Endothelial cell of umbilical vein (primary cell): ENCODE data around the gene GRIK1. TPM values are rescaled to one million over a fixed set of nuclear protein-coding genes. Genes with fewer than 3 reads are reported as not detected.

Experiments used
- BruUV-seq: library from RNA; stranded (reverse); fragments of 400-500 nt; replicated peaks from 2 replicates; lab custom pipeline; 2021; lab: Mats Ljungman, UMichigan
- CTCF ChIA-PET: fragments of 300-600, 350-600 bp; sonication (Branson Sonifier 250); formaldehyde crosslinking; loops from one replicate; lab custom pipeline; 2021; ENCODE audit warnings: antibody characterized with exemption, inconsistent platforms; lab: Charles Lee
- POLR2A ChIA-PET: fragments of 300-600, 350-600 bp; sonication (Branson Sonifier 250); formaldehyde crosslinking; loops from one replicate; lab custom pipeline; 2021; ENCODE audit warnings: antibody characterized with exemption, inconsistent platforms; lab: Charles Lee
- DNase-seq: peaks from one replicate; pipeline ENCODE4 v3.0.0-alpha.2; 2011; ENCODE audit warnings: low read depth, low spot score
- FAIRE-seq: peaks from 2 replicates; lab custom pipeline; 2011; peaks lifted over from hg19 to GRCh38; lab: Jason Lieb, UNC
- H2AFZ ChIP-seq: 2 replicates; pipeline ENCODE4 v1.6.0; 2012; ENCODE audit warnings: low read depth, low read length, control low read depth, inconsistent platforms
- H3K27ac ChIP-seq: 2 replicates; pipeline ENCODE4 v1.5.1; 2011; ENCODE audit warnings: low read depth, mild to moderate bottlenecking, control low read depth, low read length, moderate library complexity; ENCODE audit not compliant: insufficient read depth
- H3K27me3 ChIP-seq, 2 experiments: 2 replicates each; pipeline versions ENCODE4 v1.6.0 to v1.6.1; 2011; ENCODE audit warnings: low read length in 2 of 2, mixed read lengths in 1 of 2; ENCODE audit not compliant: control insufficient read depth in 2 of 2, insufficient read depth in 2 of 2
- H3K36me3 ChIP-seq, 2 experiments: 2 replicates in 1 of 2; 3 replicates in 1 of 2; pipeline ENCODE4 v1.5.1; 2011; ENCODE audit warnings: low read length in 2 of 2, mild to moderate bottlenecking in 1 of 2, moderate library complexity in 1 of 2; ENCODE audit not compliant: control insufficient read depth in 2 of 2, insufficient read depth in 2 of 2; ENCODE audit errors: extremely low read depth in 1 of 2
- H3K4me1 ChIP-seq: 3 replicates; pipeline ENCODE4 v1.5.1; 2011; ENCODE audit warnings: mild to moderate bottlenecking, low read length; ENCODE audit not compliant: control insufficient read depth, insufficient read depth; ENCODE audit errors: extremely low read depth
- H3K4me2 ChIP-seq: 2 replicates; pipeline ENCODE4 v1.6.1; 2011; ENCODE audit warnings: low read length, control low read depth, mixed read lengths; ENCODE audit not compliant: insufficient read depth
- H3K4me3 ChIP-seq, 3 experiments: fragments of 200-600 bp in 1 of 3; sonication (generic), shearing (Covaris generic) in 1 of 3; replicated peaks in 1 of 3; 2 replicates each; pipeline ENCODE4 v1.5.1; 2011 to 2016; ENCODE audit warnings: control low read depth in 3 of 3, low read length in 3 of 3, mild to moderate bottlenecking in 2 of 3, inconsistent platforms in 1 of 3, low read depth in 1 of 3, moderate library complexity in 1 of 3; ENCODE audit not compliant: insufficient read depth in 1 of 3
- H3K79me2 ChIP-seq: 2 replicates; pipeline ENCODE4 v1.6.0; 2012; ENCODE audit warnings: low read length, inconsistent platforms; ENCODE audit not compliant: control insufficient read depth, insufficient read depth
- H3K9ac ChIP-seq: replicated peaks from 2 replicates; pipeline ENCODE3; 2011; ENCODE audit warnings: low read length, control low read depth; ENCODE audit not compliant: insufficient read depth; ENCODE audit errors: extremely low read depth
- H3K9me1 ChIP-seq: replicated peaks from 3 replicates; pipeline ENCODE4 v1.6.0; 2011; ENCODE audit warnings: mild to moderate bottlenecking, low read length; ENCODE audit not compliant: control insufficient read depth, insufficient read depth; ENCODE audit errors: extremely low read depth
- H3K9me3 ChIP-seq: replicated peaks from 2 replicates; pipeline ENCODE4 v1.5.1; 2012; ENCODE audit warnings: low read length, inconsistent platforms; ENCODE audit not compliant: control insufficient read depth, insufficient read depth
- H4K20me1 ChIP-seq: replicated peaks from 2 replicates; pipeline ENCODE3; 2011; ENCODE audit warnings: mild to moderate bottlenecking, low read length; ENCODE audit not compliant: control insufficient read depth, insufficient read depth; ENCODE audit errors: extremely low read depth
- EZH2 ChIP-seq: IDR thresholded peaks from 2 replicates; pipeline ENCODE4 v1.6.1; 2012; ENCODE audit warnings: borderline replicate concordance, low read depth, mild to moderate bottlenecking, moderate library complexity, low read length, inconsistent platforms; ENCODE audit not compliant: severe bottlenecking
- GATA2 ChIP-seq: IDR thresholded peaks from 2 replicates; pipeline ENCODE4 v1.7.0; 2011; ENCODE audit warnings: low read depth, mild to moderate bottlenecking, moderate library complexity, mixed read lengths, low read length; ENCODE audit not compliant: insufficient read length, insufficient read depth
- POLR2A ChIP-seq: IDR thresholded peaks from 2 replicates; pipeline ENCODE4 v1.6.1; 2012; ENCODE audit warnings: low read depth, mild to moderate bottlenecking, control low read depth, low read length
- POLR2AphosphoS5 ChIP-seq: IDR thresholded peaks from 2 replicates; pipeline ENCODE4 v1.6.1; 2012; ENCODE audit warnings: low read depth, mild to moderate bottlenecking, control low read depth, low read length, moderate library complexity; ENCODE audit not compliant: insufficient read depth
- dilution Hi-C: fragments of 300-500 bp; cut with MboI; formaldehyde crosslinking; loops from one replicate; pipeline ENCODE4 v1.15.0; 2019; ENCODE audit warnings: low sequenced_read_pairs; ENCODE audit not compliant: extremely low pct_ligation_motif_present
- intact Hi-C: fragments of 100-400 bp; cut with micrococcal nuclease; formaldehyde crosslinking; loops from one replicate; pipeline ENCODE4 v1.10.0; 2022
- polyA plus RNA-seq, 4 experiments: library from polyadenylated mRNA; depleted of rRNA in 3 of 4; stranded (reverse) in 3 of 4; unstranded in 1 of 4; fragments of >200 nt; gene quantifications; 2 replicates each; pipeline versions ENCODE4 v1.2.1 to v1.2.3, GENCODE V29; 2011 to 2012; ENCODE audit warnings: missing spikeins in 1 of 4
- total RNA-seq: library from RNA; stranded (reverse); gene quantifications from 2 replicates; pipeline ENCODE4 v1.2.3, GENCODE V29; 2021
- TF ChIP-seq, protein P1 (sequence below): IDR thresholded peaks from 2 replicates; pipeline ENCODE4 v1.6.1; 2011; ENCODE audit not compliant: insufficient read depth, insufficient read length
- TF ChIP-seq, protein P2 (sequence below), 2 donors: IDR thresholded peaks; 1 replicate in 1 of 2; 2 replicates in 1 of 2; pipeline ENCODE4 v1.5.1; 2011; ENCODE audit warnings: low read length in 2 of 2, mild to moderate bottlenecking in 2 of 2, moderate library complexity in 2 of 2, control low read depth in 1 of 2, inconsistent platforms in 1 of 2, low read depth in 1 of 2; ENCODE audit not compliant: insufficient read depth in 1 of 2; ENCODE audit errors: extremely low read depth in 1 of 2

The GRIK1 gene
- total and polyA plus RNA-seq, 2 donors (not counting 3 experiments of a cell fraction or from before 2014, with no cell fraction given) = not detected

DNA sequence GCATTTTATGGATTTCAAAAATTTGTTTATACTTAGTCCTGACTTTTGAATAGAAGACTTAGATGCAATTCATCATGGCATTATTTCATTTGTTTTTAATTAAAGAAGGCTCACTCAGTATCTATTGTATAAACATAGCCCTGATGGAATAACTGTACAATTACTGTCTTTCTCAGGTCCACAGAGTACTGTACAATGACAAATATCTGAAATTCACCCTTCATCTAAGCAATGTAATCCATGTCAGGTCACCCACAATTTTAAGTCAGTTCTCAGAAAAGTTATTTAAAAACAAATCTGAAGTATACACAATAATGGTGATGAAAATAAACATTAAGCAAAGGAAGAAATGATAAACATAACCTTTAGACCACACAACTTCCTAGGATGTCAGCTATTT is 311.9 kb downstream of the GRIK1 start:
- no peaks in the 10 kb centered on the region for H3K27me3 ChIP-seq
- dilution Hi-C loops (no loop called here), intact Hi-C loops (no loop called here)
- no peaks in the 10 kb centered on the region for H3K9me3 ChIP-seq
- TF ChIP-seq, protein P1, sequence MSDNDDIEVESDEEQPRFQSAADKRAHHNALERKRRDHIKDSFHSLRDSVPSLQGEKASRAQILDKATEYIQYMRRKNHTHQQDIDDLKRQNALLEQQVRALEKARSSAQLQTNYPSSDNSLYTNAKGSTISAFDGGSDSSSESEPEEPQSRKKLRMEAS = no peak
- TF ChIP-seq GATA2 = no peak
- no peak for TF ChIP-seq POLR2AphosphoS5
- no peak for TF ChIP-seq POLR2A
- TF ChIP-seq, protein P2, sequence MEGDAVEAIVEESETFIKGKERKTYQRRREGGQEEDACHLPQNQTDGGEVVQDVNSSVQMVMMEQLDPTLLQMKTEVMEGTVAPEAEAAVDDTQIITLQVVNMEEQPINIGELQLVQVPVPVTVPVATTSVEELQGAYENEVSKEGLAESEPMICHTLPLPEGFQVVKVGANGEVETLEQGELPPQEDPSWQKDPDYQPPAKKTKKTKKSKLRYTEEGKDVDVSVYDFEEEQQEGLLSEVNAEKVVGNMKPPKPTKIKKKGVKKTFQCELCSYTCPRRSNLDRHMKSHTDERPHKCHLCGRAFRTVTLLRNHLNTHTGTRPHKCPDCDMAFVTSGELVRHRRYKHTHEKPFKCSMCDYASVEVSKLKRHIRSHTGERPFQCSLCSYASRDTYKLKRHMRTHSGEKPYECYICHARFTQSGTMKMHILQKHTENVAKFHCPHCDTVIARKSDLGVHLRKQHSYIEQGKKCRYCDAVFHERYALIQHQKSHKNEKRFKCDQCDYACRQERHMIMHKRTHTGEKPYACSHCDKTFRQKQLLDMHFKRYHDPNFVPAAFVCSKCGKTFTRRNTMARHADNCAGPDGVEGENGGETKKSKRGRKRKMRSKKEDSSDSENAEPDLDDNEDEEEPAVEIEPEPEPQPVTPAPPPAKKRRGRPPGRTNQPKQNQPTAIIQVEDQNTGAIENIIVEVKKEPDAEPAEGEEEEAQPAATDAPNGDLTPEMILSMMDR (IDR thresholded peaks at IDR 0.05; ENCODE audit: extremely low read depth in 1 of 2, insufficient read depth in 1 of 2, low read depth in 1 of 2, low read length in 2 of 2) = no peak
- TF ChIP-seq EZH2 = no peak
- no peaks in the 10 kb centered on the region for H4K20me1 ChIP-seq
- H3K36me3 ChIP-seq = no peaks in the 10 kb centered on the region
- no peaks in the 10 kb centered on the region for H3K9me1 ChIP-seq
- H3K27ac ChIP-seq = no peak overlapping the region
- no peak overlapping the region for H3K4me3 ChIP-seq
- H2AFZ ChIP-seq = no peak overlapping the region
- H3K4me2 ChIP-seq = no peak overlapping the region
- no peak for FAIRE-seq
- H3K79me2 ChIP-seq = no peaks in the 10 kb centered on the region
- H3K4me1 ChIP-seq = no peaks in the 10 kb centered on the region
- ChIA-PET CTCF (no interaction called here), POLR2A (no interaction called here)
- DNase-seq = no peak
- H3K9ac ChIP-seq = no peak overlapping the region
- BruUV-seq = no TSS peak
